ENCODE measurements around the gene TBL1X. TPM values are rescaled to one million over a fixed set of nuclear protein-coding genes. Genes with fewer than 3 reads are reported as not detected.

TBL1X gene
- total and polyA plus RNA-seq, 12 donors = 1.8 to 14.1 (median 9.8) TPM

GRCh38 chrX:9728261-9728660 is 263.4 kb downstream of the TBL1X start:
- Histone ChIP-seq H3K27ac (no peak overlapping the region), H3K9me3 (peaks cover 0 to 40% (median 0%) of the 10 kb centered on the region in 11 donors), H3K27me3 (peaks cover 0 to 3% (median 0%) of the 10 kb centered on the region in 7 donors), H3K36me3 (no peaks in the 10 kb centered on the region), H3K4me3 (no peak overlapping the region), H3K4me1 (no peaks in the 10 kb centered on the region)
- ATAC-seq (no peak), DNase-seq (no peak)
- no peak for TF ChIP-seq CTCF (IDR thresholded peaks at IDR 0.05)
- intact Hi-C loops (cut with DNase I) = no loop called here
- 93 to 100% methylated on average over 3 of the region's 3 CpGs for WGBS, 2 donors

- Histone ChIP-seq H3K4me3 (no peak overlapping the region), H3K27me3 (peaks cover 0 to 3% (median 0%) of the 10 kb centered on the region in 7 donors), H3K27ac (no peak overlapping the region), H3K4me1 (no peaks in the 10 kb centered on the region), H3K9me3 (peaks cover 0 to 43% (median 0%) of the 10 kb centered on the region in 11 donors), H3K36me3 (no peaks in the 10 kb centered on the region)
- no peak for TF ChIP-seq CTCF (IDR thresholded peaks at IDR 0.05)
- ATAC-seq (no peak), DNase-seq (no peak)
- 79 to 82% methylated on average over 5 of the region's 5 CpGs for WGBS, 2 donors
- intact Hi-C loops (cut with DNase I) = no loop called here
These were observed 264.5 kb downstream of the TBL1X start for GRCh38 chrX:9729171-9729885.

- H3K36me3 ChIP-seq = no peaks in the 10 kb centered on the region
- intact Hi-C loops (cut with DNase I) = no loop called here
- peaks cover 0 to 3% (median 0%) of the 10 kb centered on the region in 7 donors for H3K27me3 ChIP-seq
- no peak for TF ChIP-seq CTCF (IDR thresholded peaks at IDR 0.05)
- no peak for DNase-seq
- no peak overlapping the region for H3K27ac ChIP-seq
- H3K4me1 ChIP-seq = no peaks in the 10 kb centered on the region
- peaks cover 0 to 43% (median 0%) of the 10 kb centered on the region in 11 donors for H3K9me3 ChIP-seq
- 86 to 94% methylated on average over 2 to 3 of the region's 3 CpGs for WGBS, 2 donors
- ATAC-seq = no peak
- no peak overlapping the region for H3K4me3 ChIP-seq
These were observed 265.2 kb downstream of the TBL1X start for GRCh38 chrX:9730078-9730477.

- no peak for TF ChIP-seq CTCF (IDR thresholded peaks at IDR 0.05)
- DNase-seq = no peak
- H3K4me3 ChIP-seq = no peak overlapping the region
- no peak overlapping the region for H3K27ac ChIP-seq
- ATAC-seq = no peak
- WGBS, 2 donors = 79 to 83% methylated on average over 1 of the region's 1 CpG
- no peaks in the 10 kb centered on the region for H3K4me1 ChIP-seq
- peaks cover 0 to 43% (median 0%) of the 10 kb centered on the region in 11 donors for H3K9me3 ChIP-seq
- intact Hi-C loops (cut with DNase I) = no loop called here
- H3K36me3 ChIP-seq = no peaks in the 10 kb centered on the region
- H3K27me3 ChIP-seq = peaks cover 0 to 3% (median 0%) of the 10 kb centered on the region in 7 donors
These were observed 265.9 kb downstream of the TBL1X start for GRCh38 chrX:9730752-9731151.
